Measurements from ENCODE around the gene PFKFB2. TPM values are rescaled to one million over a fixed set of nuclear protein-coding genes. Genes with fewer than 3 reads are reported as not detected.

Gene PFKFB2
- polyA plus RNA-seq (ENCODE audit: insufficient read length), result 8.8 TPM

GRCh38 chr1:207052911-207053769 is at the start of gene PFKFB2:
Gene PFKFB2 (plus strand): TSS chr1:207053275. CDS start chr1:207054718, 1,443 bp downstream.
- peak; percentile 82 for DNase-seq (ENCODE audit: low read depth)

GRCh38 chr1:207004931-207005830 is 47.9 kb upstream of the PFKFB2 start:
- no peak for DNase-seq (ENCODE audit: low read depth)

GRCh38 chr1:207006083-207006482 is 47.0 kb upstream of the PFKFB2 start:
- no peak for DNase-seq (ENCODE audit: low read depth)

- DNase-seq (ENCODE audit: low read depth), result no peak
Measured at GRCh38 chr1:207006914-207007313, 46.2 kb upstream of the PFKFB2 start.

GRCh38 chr1:207007352-207008033 is 45.6 kb upstream of the PFKFB2 start:
- no peak for DNase-seq (ENCODE audit: low read depth)

DNA sequence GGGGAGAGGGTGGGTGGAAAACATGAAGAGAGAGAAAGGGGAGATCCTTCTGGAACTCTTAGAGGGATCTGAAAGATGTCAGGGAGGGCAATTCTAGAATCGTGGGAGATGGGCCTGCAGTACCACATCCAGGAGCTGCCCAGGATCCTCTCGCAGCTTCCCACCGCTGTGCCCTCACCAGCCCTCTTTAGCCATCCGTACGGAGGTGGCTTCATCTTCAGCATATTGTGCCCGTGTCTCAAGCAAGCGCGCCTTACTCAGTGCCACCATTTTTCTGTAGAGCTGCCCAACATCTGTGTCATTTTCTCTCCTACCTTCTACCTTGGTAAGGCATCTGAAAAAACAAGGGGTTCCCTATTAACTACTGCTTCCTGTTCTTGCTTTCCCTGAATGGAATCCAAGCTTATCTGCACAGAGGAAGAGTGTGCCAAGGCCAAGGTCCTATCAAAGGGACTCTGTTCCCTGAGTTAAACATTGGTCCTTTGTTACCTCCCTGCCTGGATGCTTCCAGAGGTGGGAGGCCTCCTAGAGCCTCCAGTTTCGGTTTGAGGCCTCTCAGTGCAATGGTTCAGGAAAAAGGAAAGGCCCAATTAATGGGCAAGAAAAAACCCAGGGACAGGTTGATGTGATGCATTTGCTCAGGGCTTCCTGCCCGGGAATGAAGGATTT is 43.8 kb upstream of the PFKFB2 start:
- DNase-seq (ENCODE audit: low read depth), result no peak

DNA sequence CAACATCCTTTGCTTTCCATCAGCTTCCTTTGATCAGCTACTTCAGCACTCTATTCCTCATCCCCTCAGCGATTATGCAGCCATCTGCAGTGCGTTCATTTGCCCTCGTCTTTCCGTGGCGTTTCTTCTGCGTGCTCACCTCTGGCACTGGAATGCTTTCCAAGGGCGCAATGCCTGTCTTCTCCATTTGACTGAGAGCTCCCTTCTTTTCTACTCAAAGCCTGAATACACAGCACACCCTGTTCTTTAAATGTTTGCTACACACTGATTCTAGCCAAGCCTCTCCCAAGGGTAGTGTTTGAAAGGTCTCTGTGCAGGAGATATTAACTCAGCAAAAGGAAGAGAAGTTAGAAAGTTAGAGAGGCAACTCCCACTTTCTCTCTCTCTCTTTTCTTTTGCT is 43.1 kb upstream of the PFKFB2 start:
- no peak for DNase-seq (ENCODE audit: low read depth)

GRCh38 chr1:207010726-207011125 is 42.3 kb upstream of the PFKFB2 start:
- DNase-seq (ENCODE audit: low read depth), result no peak

GRCh38 chr1:207013321-207014085 is 39.6 kb upstream of the PFKFB2 start:
- no peak for DNase-seq (ENCODE audit: low read depth)

DNA sequence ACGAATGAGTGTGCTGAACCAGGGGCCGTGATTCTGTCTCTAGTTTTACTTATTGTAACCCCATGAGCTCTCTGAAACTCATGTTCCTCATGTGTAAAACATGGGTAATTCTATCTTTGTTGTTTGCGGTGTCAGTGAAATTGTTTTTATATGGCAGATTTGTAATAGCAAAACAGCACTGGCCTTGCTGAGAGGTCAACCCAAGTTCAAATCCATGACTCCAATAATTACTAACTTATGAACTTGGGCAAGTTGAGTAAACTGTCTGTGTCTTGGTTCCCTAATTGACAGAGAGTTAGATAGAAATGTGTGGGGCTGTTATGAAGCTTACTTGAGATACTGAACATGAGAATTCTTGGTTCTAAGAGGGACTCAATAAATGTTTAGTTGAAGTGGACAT is 38.3 kb upstream of the PFKFB2 start:
- DNase-seq (ENCODE audit: low read depth), result no peak

DNA sequence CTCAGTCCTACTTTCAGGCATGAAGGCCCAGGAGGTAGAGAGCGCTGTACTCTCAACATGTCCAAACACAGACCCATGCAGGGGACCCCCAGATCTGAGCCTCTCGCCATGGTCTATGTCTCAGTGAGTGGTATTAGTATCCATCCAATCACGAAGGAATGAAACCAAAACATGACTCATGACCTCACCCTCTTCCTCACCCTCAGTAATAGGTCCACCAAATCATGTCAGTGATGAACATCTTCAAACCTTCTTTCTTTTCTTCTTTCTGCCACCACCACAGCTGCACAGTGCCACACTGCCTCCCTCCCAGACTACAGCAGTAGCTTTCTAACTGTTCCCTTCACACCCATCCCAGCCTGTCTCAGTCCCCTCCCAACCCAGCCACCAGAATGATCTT is 37.3 kb upstream of the PFKFB2 start:
- no peak for DNase-seq (ENCODE audit: low read depth)

DNA sequence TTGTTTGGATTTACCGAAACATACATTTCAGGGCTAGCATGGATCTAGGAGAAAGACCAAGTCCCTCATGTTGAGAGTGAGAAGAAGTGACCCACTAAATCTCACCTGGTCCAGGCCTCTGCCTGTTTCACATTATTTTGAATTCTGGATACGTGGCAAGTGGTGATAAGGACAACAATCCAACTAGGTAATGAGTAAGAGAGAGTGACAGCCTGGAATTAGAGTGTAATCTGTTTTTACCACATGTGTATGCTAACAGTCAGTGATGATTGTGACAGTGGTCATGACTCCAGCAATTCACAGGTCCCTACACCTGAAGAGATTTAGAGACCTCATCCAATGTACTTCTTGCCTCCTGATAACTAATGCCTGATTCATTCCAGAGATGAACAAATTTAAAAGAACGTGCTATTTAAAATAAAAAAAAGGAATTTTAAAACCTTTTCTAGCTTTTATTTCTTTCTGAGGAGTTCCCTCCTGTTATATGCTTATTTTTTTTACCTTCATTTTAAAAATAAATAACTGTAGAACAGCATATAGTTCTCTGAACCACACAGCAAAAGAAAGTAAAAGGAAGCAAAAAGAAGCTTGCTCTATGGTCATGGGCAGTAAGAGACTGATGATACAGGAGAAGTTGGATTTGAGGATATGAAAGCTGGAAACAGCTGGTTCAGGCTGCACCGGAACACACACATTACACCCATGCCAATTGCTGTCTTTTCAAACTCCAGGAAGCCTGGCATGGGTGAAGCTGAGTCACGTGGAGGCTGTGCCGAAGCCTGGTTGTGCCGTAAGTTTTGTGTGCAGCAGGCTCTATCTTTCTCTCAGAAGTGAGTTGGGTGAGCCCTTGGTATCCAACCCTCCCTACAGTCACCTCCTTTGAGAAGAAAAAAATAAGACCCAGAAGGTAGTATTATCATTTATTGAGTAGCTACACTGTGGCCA is 35.2 kb upstream of the PFKFB2 start:
- DNase-seq (ENCODE audit: low read depth), result no peak

- no peak for DNase-seq (ENCODE audit: low read depth)
Measured at GRCh38 chr1:207018707-207019106, 34.4 kb upstream of the PFKFB2 start.

GRCh38 chr1:207019161-207019560 is 33.9 kb upstream of the PFKFB2 start:
- DNase-seq (ENCODE audit: low read depth), result no peak

DNA sequence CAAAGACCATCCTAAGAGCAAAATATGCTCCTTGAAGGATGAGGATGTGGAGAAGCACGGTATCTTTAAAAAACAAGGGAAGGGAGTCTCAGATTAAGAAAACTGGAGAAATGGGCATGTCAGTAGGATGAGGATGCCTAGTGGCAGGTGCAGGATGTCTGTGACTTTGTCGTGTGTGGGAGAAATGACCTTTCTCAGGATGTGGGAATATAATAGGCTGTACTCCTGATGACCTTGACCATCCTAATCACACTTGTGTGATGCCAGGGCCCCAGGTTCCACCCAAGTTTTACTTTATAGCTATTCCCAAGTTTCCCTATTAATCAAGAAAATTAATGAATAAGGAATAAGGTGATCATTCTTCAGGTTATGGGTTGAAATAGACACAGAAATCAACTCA is 33.4 kb upstream of the PFKFB2 start:
- no peak for DNase-seq (ENCODE audit: low read depth)

DNA sequence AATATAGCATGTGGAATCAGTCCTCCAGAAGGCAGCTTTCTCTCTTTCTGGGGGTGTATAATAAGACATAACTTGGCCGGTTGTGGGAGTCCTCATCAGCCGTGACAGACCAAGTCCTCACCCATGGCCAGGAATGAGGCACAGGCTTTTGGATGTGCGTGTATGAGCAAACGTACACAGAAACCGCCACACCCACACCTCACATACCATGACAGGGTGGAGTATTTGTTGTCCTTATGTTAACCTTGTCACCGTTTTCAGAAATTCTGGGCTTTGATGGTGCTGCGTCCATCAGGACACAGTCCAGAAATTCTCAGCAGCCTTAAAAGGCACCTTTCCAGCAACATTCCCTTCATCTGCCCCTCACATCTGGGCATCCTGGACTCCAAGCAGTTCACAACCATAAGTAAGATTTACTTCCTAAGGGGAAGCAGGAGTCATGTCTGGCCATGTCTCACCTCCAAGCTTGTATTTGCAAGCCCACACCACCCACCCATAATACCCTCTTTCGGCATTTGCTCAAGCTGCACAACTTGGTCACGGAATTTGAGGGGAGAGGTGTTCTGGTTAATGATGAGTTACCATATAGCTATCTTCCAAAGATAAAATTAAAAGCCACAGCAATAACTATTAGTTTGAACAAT is 32.9 kb upstream of the PFKFB2 start:
- no peak for DNase-seq (ENCODE audit: low read depth)

DNA sequence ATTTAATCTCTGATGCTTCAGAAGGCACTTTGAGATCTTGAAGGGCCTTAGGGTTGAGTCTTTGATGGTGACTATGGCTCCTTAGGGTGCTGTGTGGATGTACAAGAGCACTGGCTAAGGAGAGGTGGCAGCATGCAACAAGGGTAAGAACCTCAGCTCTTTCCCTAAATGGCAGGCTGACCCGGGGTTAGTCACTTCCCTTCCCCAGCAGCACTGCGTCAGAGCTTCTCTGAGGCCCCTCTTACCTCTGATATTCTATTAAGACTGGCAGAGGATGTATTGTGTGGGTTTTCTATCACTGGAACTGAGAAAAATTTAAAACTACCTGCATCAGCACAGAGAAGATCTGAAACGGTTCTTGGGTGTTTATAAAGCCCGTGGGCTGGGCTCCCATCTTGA is 32.4 kb upstream of the PFKFB2 start:
- DNase-seq (ENCODE audit: low read depth), result no peak

DNA sequence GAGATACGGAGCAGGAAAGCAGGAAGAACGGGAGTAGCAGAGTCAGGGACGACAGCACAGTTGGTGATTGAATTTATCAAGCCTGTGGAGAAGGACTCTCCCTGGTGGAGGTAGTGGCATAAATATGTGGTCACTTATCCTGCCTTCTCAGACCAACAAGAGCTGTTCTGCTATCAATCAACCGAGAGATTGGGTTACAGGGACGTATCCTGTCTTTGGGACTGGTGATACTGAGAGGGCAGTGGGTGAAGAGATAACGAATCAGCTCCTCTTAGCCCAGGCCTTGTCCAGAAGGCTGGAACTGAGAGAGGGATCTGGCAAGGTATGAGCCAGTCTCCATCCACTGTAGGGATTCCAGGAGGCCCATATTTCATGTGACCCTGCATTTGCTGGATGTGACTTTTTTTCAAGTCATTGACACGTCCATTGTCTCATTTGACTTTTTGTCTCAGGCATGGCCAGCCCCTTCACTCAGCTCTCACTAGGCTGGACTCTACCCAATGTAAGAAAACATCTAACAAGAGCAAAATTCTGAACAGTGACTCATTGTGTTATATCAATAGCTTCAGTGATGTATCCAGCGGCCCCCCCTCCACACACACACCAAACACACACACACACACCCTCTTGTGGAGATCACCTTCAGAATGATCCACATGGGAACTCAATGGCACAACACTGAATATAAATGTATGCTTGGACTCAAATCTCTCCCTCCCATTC is 31.8 kb upstream of the PFKFB2 start:
- DNase-seq (ENCODE audit: low read depth), result no peak
